ENCODE data around the gene HINFP. TPM values are rescaled to one million over a fixed set of nuclear protein-coding genes. Genes with fewer than 3 reads are reported as not detected.
"Not testable (repeated sequence)": the region's sequence is repeated elsewhere in the genome, so short reads cannot be mapped to it uniquely, and the experiment has no call there.

The HINFP gene
- total RNA-seq, 4 donors from 2014 or later = 24.0 to 37.7 (median 33.2) TPM

- Histone ChIP-seq H3K27ac (peak overlapping the region in 1 of 3 donors; percentile 12), H3K36me3 (peaks cover 21 to 30% of the 10 kb centered on the region in 2 donors), H3K4me1 (peaks cover 10 to 15% of the 10 kb centered on the region in 2 donors), H3K9me3 (no peaks in the 10 kb centered on the region), H3K4me3 (replicated peaks in 1 of 3) (no peak overlapping the region), H3K27me3 (no peaks in the 10 kb centered on the region)
- intact Hi-C loops (cut with DNase I) = no loop called here
- 51 to 59% methylated on average over 5 of the region's 5 CpGs for WGBS, 2 donors
- no peak for TF ChIP-seq POLR2A (IDR thresholded peaks at IDR 0.05)
- TF ChIP-seq CTCF (IDR thresholded peaks at IDR 0.05) = no peak
- DNase-seq = no peak
These were observed 5.4 kb downstream of the HINFP start for GRCh38 chr11:119126675-119127268.

GRCh38 chr11:119130662-119131061 is 9.3 kb downstream of the HINFP start:
- peaks cover 37 to 51% of the 10 kb centered on the region in 2 donors for H3K36me3 ChIP-seq
- intact Hi-C loops (cut with DNase I) = no loop called here
- TF ChIP-seq CTCF (IDR thresholded peaks at IDR 0.05) (no peak), POLR2A (IDR thresholded peaks at IDR 0.05) (no peak)
- H3K27me3 ChIP-seq = no peaks in the 10 kb centered on the region
- no peak for DNase-seq
- no peak overlapping the region for H3K4me3 ChIP-seq (replicated peaks in 1 of 3)
- WGBS, 2 donors = 71 to 83% methylated on average over 3 of the region's 3 CpGs
- no peaks in the 10 kb centered on the region for H3K9me3 ChIP-seq
- H3K27ac ChIP-seq = no peak overlapping the region
- H3K4me1 ChIP-seq = peaks cover 0 to 7% of the 10 kb centered on the region in 2 donors

- TF ChIP-seq CTCF (IDR thresholded peaks at IDR 0.05) (peak in 4 of 6 experiments; percentile 13 to 46 (median 28)), POLR2A (IDR thresholded peaks at IDR 0.05) (no peak)
- 55 to 79% methylated on average over 4 of the region's 4 CpGs for WGBS, 2 donors
- Histone ChIP-seq H3K4me3 (replicated peaks in 1 of 3) (no peak overlapping the region), H3K36me3 (peaks cover 37 to 41% of the 10 kb centered on the region in 2 donors), H3K9me3 (no peaks in the 10 kb centered on the region), H3K27me3 (no peaks in the 10 kb centered on the region), H3K27ac (no peak overlapping the region), H3K4me1 (no peaks in the 10 kb centered on the region)
- intact Hi-C loops (cut with DNase I) = no loop called here
- peak; percentile 11 to 23 for DNase-seq
These were observed 13.1 kb downstream of the HINFP start for GRCh38 chr11:119134389-119134978.

GRCh38 chr11:119139276-119139675 is 17.9 kb downstream of the HINFP start:
- H3K9me3 ChIP-seq; H3K27ac ChIP-seq; H3K4me3 ChIP-seq (replicated peaks in 1 of 3); H3K36me3 ChIP-seq; H3K27me3 ChIP-seq; H3K4me1 ChIP-seq; DNase-seq; intact Hi-C loops (cut with DNase I): not testable (repeated sequence)
- WGBS, 2 donors = 89 to 91% methylated on average over 10 of the region's 10 CpGs

- no peaks in the 10 kb centered on the region for H3K36me3 ChIP-seq
- peak; percentile 71 to 73 for DNase-seq
These were observed 23.6 kb downstream of the HINFP start for GRCh38 chr11:119144825-119145486.

More at GRCh38 chr11:119144825-119145486, 23.6 kb downstream of the HINFP start:
- intact Hi-C loops (cut with DNase I) = loop anchor here (5.0 kb wide), 1 partner anchor 52 kb away; no protein-coding TSS in a partner anchor
- Histone ChIP-seq H3K27me3 (peaks cover 4% of the 10 kb centered on the region), H3K4me3 (replicated peaks in 1 of 3) (no peak overlapping the region), H3K27ac (no peak overlapping the region), H3K4me1 (peaks cover 6 to 12% of the 10 kb centered on the region in 2 donors), H3K9me3 (no peaks in the 10 kb centered on the region)
- 11 to 21% methylated on average over 7 of the region's 7 CpGs for WGBS, 2 donors
- TF ChIP-seq CTCF (IDR thresholded peaks at IDR 0.05) (peak; percentile 49 to 81 (median 64)), POLR2A (IDR thresholded peaks at IDR 0.05) (no peak)

Measured in thyroid gland (tissue), 4 donors.